Stimulated activated CD4-positive, alpha-beta T cell treated with anti-CD3 and anti-CD28 coated beads, Interleukin-12 subunit alpha, Interleukin-12 subunit beta, amount 100 ng/mL, for 4 hours (primary cell): ENCODE data around the gene SLC27A6.
"Not testable (repeated sequence)": the region's sequence is repeated elsewhere in the genome, so short reads cannot be mapped to it uniquely, and the experiment has no call there.

Experiments used
- DNase-seq: peaks from one replicate; pipeline ENCODE4 v3.0.0-alpha.2; 2020

Gene SLC27A6, protein sequence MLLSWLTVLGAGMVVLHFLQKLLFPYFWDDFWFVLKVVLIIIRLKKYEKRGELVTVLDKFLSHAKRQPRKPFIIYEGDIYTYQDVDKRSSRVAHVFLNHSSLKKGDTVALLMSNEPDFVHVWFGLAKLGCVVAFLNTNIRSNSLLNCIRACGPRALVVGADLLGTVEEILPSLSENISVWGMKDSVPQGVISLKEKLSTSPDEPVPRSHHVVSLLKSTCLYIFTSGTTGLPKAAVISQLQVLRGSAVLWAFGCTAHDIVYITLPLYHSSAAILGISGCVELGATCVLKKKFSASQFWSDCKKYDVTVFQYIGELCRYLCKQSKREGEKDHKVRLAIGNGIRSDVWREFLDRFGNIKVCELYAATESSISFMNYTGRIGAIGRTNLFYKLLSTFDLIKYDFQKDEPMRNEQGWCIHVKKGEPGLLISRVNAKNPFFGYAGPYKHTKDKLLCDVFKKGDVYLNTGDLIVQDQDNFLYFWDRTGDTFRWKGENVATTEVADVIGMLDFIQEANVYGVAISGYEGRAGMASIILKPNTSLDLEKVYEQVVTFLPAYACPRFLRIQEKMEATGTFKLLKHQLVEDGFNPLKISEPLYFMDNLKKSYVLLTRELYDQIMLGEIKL

GRCh38 chr5:128965011-128965637 is at the start of gene SLC27A6:
Gene SLC27A6, plus strand, starts transcription at chr5:128965488. Its CDS starts 650 bp downstream, at chr5:128966138.
- DNase-seq = no peak

GRCh38 chr5:128919542-128919941 is 45.7 kb upstream of the SLC27A6 start:
- no peak for DNase-seq

GRCh38 chr5:128920345-128921215 is 44.7 kb upstream of the SLC27A6 start:
- DNase-seq = no peak

GRCh38 chr5:128924299-128924698 is 41.0 kb upstream of the SLC27A6 start:
- DNase-seq = no peak

- no peak for DNase-seq
Observed at GRCh38 chr5:128925973-128926372, 39.3 kb upstream of the SLC27A6 start.

- no peak for DNase-seq
Observed at GRCh38 chr5:128927644-128928043, 37.6 kb upstream of the SLC27A6 start.

- DNase-seq = not testable (repeated sequence)
Observed at GRCh38 chr5:128932232-128932631, 33.1 kb upstream of the SLC27A6 start.

DNA sequence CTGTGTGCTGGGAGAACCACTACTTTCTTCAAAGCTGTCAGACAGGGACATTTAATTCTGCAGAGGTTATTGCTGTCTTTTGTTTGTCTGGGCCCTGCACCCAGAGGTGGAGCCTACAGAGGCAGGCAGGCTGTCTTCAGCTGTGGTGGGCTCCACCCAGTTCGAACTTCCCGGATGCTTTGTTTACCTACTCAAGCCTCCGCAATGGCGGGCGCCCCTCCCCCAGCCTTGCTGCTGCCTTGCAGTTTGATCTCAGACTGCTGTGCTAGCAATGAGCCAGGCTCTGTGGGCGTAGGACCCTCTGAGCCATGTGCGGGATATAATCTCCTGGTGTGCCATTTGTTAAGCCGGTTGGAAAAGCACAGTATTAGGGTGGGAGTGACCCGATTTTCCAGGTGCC is 22.2 kb upstream of the SLC27A6 start:
- not testable (repeated sequence) for DNase-seq

GRCh38 chr5:128949847-128950546 is 15.3 kb upstream of the SLC27A6 start:
- DNase-seq = no peak

DNA sequence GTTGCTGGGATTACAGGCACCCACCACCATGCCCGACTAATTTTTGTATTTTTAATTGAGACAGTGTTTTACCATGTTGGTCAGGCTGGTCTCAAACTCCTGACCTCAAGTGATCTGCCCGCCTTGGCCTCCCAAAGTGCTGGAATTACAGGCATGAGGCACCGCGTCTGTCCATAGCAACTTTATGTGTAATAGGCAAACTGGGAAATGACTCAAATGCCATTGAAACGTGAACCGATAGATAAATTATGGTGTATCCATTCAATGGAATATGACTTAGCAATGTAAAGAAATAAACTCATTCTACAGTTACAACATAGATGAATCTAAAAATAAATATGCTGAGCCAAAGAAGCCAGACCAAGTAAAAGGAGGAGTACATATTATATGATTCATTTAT is 14.0 kb upstream of the SLC27A6 start:
- DNase-seq = not testable (repeated sequence)

DNA sequence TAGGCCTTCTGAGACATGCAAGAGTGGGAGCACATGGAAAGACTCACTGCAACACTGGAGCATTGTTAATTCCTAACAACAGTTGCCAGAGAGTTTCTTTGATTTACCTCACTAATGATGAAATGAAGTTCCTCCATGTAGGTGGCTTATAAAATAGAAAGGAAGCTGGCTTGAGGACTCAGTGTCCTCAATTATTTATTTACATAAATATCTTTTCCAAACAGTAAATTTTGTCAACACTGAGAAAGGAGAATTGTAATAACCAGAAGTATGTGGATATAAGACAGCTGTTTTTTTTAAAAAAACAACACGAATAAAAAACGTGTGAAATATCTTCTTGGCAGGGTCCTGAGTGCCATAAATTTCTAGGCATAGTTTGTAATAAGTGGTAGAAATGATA is 9.1 kb upstream of the SLC27A6 start:
- no peak for DNase-seq

GRCh38 chr5:128962211-128962610 is 3.1 kb upstream of the SLC27A6 start:
- DNase-seq = no peak

- DNase-seq = no peak
Observed at GRCh38 chr5:128965638-128966302, 482 bp downstream of the SLC27A6 start.

DNA sequence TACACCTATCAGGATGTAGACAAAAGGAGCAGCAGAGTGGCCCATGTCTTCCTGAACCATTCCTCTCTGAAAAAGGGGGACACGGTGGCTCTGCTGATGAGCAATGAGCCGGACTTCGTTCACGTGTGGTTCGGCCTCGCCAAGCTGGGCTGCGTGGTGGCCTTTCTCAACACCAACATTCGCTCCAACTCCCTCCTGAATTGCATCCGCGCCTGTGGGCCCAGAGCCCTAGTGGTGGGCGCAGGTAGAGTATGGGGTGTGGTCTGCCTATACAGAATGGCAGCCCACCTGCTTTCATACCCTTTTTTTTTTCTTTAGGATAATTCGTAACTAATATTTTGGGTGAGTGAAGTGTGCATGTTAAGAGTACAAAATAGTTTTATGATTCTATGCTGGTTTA is 1.1 kb downstream of the SLC27A6 start:
- no peak for DNase-seq

- DNase-seq = no peak
Observed at GRCh38 chr5:128966846-128967245, 1.6 kb downstream of the SLC27A6 start.

- DNase-seq = no peak
Observed at GRCh38 chr5:128973244-128973643, 8.0 kb downstream of the SLC27A6 start.

- DNase-seq = no peak
Observed at GRCh38 chr5:128974567-128974966, 9.3 kb downstream of the SLC27A6 start.

- DNase-seq = no peak
Observed at GRCh38 chr5:128979761-128980160, 14.5 kb downstream of the SLC27A6 start.

GRCh38 chr5:128980917-128981316 is 15.6 kb downstream of the SLC27A6 start:
- DNase-seq = no peak

DNA sequence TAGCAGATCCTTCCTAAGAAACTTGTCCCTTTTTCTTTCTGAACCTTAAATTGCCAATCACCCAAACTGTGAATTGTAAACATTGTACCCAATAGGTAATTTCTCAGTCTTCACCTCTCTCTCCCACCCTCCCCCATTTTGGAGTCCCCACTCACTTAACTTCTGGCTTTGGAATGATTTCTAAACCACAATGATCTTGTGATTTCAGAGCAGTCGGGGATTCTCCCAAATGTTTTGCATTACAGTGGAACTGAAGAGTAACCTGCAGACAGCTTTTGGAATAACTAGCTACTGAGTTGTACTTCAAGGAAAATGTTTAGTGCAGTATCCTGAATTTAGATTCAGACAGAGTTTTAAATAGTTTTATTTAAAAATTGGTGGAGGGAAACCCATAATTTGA is 19.2 kb downstream of the SLC27A6 start:
- DNase-seq = no peak

DNA sequence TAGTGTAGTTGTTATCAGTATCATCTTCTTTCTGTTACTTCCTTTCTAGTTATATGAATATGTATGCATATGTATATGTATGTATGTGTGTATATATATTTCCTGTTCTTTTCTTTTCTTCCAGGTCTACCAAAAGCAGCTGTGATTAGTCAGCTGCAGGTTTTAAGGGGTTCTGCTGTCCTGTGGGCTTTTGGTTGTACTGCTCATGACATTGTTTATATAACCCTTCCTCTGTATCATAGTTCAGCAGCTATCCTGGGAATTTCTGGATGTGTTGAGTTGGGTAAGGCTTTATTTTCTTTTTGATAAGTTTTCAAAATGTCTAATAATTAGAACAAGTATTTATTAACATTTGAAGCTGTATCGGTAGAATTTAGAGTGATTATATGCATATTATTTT is 23.2 kb downstream of the SLC27A6 start:
- DNase-seq = no peak
